GM19395 (cell line): ENCODE measurements around the gene DAG1.

Source experiments
- ATAC-seq: cut with Tn5 transposase; IDR thresholded peaks from one replicate; pipeline ENCODE4 v1.9.1; 2021; ENCODE audit warnings: mild to moderate bottlenecking, moderate library complexity; ENCODE audit not compliant: unreplicated experiment

The DAG1 gene

GRCh38 chr3:49512781-49513355, 42.8 kb downstream of the DAG1 start:
- ATAC-seq: no peak

GRCh38 chr3:49513494-49514124, 43.5 kb downstream of the DAG1 start:
- no peak for ATAC-seq

GRCh38 chr3:49518016-49518415, 47.9 kb downstream of the DAG1 start:
- ATAC-seq: no peak

GRCh38 chr3:49518441-49518840, 48.4 kb downstream of the DAG1 start:
- no peak for ATAC-seq

- ATAC-seq: no peak
Observed at GRCh38 chr3:49519296-49519695, 49.2 kb downstream of the DAG1 start.

GRCh38 chr3:49519916-49520385, 49.9 kb downstream of the DAG1 start:
- no peak for ATAC-seq

- no peak for ATAC-seq
Observed at GRCh38 chr3:49523756-49524747, 54.0 kb downstream of the DAG1 start.

GRCh38 chr3:49529567-49529966, 59.5 kb downstream of the DAG1 start:
- no peak for ATAC-seq

- no peak for ATAC-seq
Observed at GRCh38 chr3:49530231-49530630, 60.2 kb downstream of the DAG1 start.

- ATAC-seq: no peak
Observed at GRCh38 chr3:49530701-49531100, 60.6 kb downstream of the DAG1 start.

- ATAC-seq: no peak
Observed at GRCh38 chr3:49531218-49531617, 61.2 kb downstream of the DAG1 start.

GRCh38 chr3:49531715-49532114, 61.6 kb downstream of the DAG1 start:
- no peak for ATAC-seq

- ATAC-seq: no peak
Observed at GRCh38 chr3:49533031-49533430, 63.0 kb downstream of the DAG1 start.

- ATAC-seq: no peak
Observed at GRCh38 chr3:49533786-49534519, 63.9 kb downstream of the DAG1 start.

GRCh38 chr3:49534581-49535441, 64.7 kb downstream of the DAG1 start:
- ATAC-seq: no peak

GRCh38 chr3:49535971-49536874, 66.2 kb downstream of the DAG1 start:
- ATAC-seq: no peak

GRCh38 chr3:49536875-49537533, 66.9 kb downstream of the DAG1 start:
- no peak for ATAC-seq
